Measurements from ENCODE around the gene ZNF764.
A peak's percentile ranks its signal among the peaks of the same experiment; 100 is the strongest.
"Not testable (repeated sequence)": the region's sequence is repeated elsewhere in the genome, so short reads cannot be mapped to it uniquely, and the experiment has no call there.

ZNF764 gene

DNA sequence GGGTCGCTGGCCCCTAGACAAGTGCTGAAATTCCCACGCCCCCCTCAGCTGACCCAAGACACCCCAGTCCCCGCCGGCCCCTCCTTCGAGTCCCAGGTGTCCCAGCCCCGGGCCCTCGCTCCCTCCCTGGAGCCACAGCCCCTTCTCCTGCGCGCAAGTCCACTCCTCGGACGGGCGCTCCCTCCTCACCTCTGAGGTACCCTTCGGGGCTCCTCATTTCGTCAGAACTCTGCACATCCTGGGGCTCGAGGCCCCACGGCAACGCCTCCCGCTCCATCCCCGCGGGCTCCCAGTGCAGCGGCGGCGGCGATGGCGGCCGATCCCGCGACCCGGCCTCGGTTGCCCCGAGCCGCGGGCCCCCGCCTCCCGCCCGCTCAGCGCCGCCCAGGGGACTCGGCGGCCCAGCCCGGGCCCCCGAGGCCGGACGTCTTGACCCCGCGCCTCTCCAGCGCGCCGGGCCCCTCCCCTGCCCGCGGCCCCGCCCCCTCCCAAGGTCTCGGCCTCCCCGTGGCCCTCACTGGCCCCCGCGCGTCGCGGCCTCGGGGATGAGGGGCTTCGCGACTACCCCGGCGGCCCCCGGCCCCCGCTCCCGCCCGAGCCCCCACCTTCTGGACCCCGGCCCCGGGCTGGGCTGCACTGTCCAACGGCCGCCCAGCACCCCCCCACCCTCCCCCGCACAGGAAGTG is 31.9 kb downstream of the ZNF764 start, which contains the start of gene ZNF768:
Gene ZNF768, minus strand, starts transcription at position 430 of the 686 bp plus-strand sequence. Its CDS starts 153 bp downstream, at position 277.
- peak; percentile 8 for DNase-seq

DNA sequence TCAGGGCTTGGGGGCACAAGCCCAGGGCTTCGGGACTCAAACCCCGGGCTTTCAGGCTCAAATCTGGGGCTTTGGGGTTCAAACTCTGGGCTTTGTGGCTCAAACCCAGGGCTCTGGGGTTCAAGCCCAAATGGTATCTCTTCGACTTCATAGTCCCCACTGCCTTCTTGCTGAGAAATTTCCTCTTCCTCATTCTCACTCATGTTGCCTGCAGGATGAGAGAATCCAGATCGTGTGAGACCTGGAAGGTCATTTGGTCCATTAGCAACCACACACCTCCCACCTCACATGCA is 32.4 kb downstream of the ZNF764 start:
- no peak for DNase-seq

DNA sequence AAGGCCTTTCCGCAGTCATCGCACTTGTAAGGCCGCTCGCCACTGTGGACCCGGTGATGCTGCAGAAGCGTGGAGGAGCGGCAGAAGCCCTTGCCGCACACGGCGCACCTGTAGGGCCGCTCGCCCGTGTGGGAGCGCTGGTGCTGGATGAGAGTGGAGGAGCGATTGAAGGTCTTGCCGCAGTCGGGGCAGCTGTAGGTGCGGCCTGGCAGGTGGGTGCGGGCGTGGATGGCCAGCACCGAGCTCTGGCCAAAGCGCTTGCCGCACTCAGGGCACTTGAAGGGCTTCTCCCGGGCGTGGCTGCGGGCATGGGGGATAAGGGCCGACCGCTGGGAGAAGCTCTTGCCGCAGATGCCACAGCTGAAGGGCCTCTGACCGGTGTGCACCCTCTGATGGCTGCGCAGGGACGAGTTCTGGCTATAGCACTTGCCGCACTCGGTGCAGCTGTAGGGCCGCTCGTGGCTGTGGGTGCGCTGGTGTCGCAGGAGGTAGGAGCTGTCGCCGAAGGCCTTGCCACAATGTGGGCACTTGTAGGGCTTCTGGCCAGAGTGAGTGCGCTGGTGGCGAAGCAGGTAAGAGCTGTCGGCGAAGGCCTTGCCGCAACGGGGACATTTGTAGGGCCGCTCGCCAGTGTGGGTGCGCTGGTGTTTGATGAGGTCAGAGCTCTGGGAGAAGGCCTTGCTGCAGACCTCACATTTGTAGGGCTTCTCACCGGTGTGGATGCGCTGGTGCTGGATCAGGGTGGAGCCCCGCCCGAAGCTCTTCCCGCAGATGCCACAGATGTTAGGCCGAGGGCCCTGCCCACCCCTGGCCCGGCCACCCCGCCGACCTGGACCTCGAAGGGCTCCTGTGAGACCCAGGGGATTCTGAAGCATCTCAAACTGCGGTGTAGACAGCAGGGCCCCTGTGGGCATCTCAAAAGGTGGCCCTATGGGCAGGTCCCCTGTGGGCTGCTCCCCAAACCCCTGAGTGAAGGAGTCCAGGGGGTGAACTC is 33.3 kb downstream of the ZNF764 start:
- no peak for DNase-seq

DNA sequence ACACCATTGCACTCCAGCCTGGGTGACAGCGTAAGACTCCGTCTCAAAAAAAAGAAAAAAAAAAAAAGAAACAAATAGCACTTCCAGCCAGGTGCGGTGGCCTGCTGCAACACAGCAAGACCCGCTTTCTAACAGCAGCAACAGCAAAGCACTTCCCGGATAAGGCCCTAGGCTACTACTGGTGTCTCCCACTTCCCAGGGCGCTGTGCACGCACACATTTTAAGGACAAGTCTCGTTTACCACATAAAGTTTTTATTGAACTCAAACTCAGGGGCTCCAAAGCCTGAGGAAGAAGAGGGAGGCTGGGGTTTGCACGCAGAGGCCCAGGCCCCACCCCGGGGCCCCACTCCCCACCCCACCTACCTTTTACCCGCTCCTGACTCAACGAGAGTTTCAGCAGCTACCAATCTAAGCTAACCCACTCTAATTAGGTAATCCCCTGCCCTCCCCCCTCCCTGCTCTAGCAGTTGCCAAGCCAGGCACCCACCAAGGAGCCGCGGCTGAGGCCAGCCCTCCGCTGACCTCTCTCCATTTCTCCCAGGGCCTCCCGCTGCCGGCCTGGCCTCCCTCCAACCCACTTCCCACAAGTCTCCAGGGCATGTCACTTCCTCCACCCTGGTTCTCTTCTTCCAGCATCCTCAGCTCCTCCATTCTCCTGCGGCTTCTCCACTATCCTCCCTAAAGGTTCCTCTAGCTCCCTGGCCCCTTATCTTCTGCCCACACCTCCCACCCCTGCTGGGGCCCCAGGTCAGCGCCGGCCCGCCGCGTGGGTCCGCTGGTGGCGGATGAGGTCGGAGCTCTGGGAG is 34.2 kb downstream of the ZNF764 start:
- DNase-seq, result no peak

DNA sequence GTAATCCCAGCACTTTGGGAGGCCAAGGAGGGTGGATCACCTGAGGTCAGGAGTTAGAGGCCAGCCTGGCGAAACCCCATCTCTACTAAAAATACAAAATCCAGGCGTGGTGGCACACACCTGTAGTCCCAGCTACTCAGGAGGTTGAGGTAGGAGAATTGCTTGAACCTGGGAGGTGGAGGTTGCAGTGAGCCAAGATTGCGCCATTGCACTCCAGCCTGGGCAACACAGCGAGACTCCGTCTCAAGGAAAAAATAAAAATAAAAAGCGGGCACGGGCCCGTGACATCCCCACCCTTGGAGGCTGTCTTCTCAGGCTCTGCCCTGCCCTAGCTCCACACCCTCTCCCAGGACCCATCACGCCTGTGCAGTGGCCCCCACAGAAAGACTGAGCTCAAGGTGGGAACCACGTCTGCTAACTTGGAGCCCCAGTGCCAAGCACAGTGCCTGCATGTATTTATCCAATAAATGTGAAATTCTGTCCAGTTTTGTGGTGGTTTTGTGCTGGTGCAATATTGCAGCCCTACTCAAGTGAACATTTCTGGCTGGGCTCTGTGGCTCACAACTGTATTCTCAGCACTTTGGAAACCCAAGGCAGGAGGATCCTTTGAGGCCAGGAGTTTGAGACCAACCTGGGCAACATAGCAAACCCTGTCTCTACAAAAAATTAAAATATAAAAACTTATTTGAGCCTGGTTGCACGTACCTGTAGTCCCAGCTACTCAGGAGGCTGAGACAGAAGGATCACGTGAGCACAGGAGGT is 35.3 kb downstream of the ZNF764 start:
- DNase-seq, result not testable (repeated sequence)

DNA sequence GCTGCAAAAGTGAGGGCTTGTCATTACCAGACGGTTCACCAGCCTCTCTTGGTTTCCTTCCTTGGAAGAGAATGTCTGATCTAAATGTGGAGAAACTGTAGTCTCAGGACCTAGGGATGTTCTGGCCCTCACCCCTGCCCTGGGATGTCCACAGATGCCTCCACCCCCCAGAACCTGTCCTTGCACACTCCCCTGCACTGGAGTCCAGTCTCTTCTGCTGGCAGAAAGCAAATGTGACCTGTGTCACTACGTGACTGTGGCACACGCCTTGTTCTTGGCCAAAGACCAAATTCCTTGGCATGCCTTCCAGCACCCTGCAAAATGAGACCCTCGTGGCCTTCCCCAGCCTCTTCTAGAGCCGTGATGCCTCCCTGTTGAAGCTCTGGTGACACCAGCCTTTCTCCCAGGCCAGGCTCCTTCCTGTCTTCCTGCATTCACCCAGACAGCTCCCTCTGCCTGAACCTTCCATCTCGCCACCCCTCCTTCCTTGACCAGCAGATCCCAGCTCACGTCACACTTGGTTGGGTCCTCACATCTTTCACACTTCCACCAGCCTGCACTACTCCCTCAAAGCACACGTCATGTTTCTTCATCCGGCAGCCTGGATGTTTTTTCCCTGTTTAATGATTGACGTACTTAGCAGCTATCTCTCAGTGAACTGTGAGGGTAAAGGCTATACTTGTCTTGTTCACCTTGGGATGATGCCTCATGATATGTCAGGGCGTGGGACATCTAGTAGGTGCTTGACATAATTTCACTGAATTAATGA is 36.1 kb downstream of the ZNF764 start:
- no peak for DNase-seq

DNA sequence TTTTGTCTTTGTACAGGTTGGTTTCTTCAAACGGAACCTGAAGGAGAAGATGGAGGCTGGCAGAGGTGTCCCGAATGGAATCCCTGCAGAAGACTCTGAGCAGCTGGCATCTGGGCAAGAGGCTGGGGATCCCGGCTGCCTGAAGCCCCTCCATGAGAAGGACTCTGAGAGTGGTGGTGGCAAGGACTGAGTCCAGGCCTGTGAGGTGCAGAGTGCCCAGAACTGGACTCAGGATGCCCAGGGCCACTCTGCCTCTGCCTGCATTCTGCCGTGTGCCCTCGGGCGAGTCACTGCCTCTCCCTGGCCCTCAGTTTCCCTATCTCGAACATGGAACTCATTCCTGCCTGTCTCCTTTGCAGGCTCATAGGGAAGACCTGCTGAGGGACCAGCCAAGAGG is 36.7 kb downstream of the ZNF764 start:
- no peak for DNase-seq

DNA sequence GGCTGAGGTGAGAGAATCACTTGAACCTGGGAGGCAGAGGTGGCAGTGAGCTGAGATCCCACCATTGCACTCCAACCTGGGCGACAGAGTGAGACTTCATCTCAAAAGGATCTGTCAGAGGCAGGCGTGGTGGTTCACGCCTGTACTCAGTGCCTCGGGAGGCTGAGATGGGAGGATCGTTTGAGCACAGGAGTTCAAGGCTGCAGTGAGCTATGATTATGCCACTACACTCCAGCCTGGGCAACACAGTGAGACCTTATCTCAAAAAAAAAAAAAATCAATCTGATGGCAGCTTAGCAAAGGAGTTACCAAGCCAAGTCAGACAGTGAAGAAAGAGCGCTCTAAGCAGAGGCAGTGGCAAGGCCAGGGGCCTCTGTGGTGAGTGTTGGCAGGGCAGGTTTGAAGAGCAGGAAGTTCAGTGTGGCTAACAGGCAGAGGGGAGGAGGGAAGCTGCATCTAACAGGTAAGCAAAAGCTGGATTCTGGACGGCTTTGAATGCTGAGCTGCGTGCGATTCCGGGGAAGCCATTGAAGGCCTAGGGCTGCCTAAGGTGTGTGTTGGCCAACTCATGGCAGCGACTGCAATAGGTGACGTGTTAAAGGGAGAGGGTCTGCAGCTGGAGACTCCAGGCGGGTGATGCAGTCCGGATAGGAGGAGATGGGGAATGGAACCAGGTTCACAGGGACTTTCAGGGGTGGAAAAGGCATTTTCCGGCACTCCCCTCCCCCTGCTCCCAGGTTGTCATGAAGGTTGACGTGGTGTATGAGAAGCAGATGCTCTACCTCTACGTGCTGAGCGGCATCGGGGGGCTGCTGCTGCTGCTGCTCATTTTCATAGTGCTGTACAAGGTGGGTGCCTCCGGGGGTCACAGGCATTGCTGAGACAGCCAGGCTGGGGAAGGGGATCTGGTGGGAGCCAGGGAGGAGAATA is 38.8 kb downstream of the ZNF764 start:
- no peak for DNase-seq

DNA sequence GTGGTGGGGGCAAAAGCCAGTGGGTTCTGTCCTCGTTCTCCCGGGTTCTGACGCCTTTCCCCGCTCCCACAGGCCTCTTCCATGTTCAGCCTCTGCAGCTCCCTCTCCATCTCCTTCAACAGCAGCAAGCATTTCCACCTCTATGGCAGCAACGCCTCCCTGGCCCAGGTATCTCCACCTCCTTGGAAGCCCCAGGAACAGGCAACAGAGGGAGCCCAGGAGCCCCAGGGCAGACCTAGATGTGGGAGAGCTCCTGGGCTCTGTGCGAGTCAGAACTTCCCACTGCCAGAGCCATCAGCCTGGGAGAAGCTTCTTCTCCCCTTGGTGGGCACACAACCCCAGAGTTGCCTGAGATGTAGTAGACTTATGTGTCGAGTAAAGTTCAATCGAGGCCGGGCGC is 39.6 kb downstream of the ZNF764 start:
- no peak for DNase-seq

DNA sequence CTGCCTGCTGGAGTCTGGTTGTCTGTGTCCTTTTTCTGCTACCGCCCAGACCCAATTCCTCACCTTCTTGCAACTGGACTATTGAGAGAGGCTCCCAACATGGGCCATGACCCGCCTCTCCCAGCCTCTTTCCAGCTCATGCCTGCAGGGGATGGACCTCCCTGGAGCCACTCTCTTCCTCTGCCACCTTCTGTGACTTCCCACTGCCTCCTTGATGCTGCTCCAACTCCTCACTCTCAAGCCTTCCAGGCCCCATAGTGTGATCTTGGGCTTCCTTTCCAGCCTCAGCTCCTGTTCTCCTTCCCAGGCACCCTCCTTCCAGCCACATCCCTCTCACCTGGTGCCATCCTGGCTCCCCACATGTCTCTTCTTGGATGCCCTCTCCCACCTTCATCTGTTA is 42.9 kb downstream of the ZNF764 start:
- no peak for DNase-seq

DNA sequence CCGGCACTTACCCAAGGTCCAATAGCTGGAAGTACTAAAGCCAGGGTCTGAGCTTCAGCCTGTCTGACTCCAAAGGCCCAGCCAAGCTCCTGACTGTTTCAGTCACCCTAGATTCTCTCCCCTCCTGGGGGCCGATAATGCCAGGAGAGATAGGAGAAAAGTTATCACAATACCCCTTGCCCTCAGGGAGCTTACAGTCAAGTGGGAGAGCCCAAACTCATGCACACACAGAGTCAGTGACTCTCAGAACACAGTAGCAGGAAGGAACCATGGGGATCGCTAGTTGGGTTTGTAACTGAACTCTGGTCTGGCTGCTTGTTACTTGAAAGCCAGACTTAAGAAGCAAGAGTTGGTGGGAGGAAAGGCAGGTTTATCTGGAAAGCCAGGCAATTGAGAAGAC is 46.7 kb downstream of the ZNF764 start:
- no peak for DNase-seq

DNA sequence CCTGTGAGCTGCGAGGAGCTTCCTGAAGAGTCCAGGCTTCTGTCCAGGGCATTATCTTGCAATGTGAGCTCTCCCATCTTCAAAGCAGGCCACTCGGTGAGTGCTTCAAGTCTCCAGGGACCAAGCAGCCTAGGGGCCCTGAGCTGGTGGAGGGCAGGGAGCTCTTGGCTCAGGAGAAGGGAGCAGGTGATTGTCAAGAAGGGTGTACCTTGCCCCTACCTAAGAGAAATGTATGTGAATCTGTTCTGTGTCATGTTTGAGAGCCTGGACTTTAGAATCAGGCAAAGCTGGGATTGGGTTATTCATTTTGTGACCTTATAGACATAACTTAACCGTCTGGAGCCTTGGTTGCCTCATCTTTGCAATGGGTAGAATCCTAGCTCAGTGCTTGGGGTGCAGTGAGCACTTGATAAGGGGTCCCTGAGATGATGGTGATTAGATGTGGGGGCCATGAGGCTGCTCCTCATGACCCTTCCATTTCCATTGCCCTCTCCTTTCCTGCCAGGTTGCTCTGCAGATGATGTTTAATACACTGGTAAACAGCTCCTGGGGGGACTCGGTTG is 47.7 kb downstream of the ZNF764 start:
- no peak for DNase-seq

DNA sequence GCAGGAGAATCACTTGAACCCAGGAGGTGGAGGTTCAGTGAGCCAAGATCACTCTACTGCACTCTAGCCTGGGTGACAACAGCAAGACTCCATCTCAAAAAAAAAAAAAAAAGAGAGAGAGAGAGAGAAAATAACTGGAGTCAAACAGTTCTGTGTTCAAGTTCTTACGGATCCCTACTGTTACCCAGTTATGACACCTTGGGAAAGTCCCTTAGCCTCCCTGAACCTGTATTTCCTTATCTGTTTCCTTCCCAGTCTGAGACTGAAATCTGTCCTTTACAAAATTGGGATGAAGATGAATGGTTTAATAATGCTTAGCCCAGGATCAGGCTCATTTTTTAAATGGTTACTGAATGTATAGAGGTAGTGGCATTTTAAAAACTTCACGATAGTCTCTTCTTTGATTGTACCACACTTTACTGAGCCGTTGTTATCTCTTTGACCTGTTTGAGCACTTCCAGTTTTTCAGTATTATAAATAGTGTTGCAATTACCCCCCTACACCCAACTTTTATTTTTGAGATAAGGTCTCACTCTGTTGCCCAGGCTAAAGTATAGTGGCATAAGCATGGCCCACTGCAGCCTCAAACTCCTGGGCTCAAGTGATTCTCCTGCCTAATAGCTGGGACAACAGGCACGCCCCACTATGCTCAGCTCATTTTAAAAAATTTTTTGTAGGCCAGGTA is 49.0 kb downstream of the ZNF764 start:
- no peak for DNase-seq
